Tibial artery (tissue), 4 donors: ENCODE results near the gene CKAP2L.

Experiments used
- DNase-seq, 2 donors: peaks; one replicate each; pipeline ENCODE4 v3.0.0-alpha.2; 2019
- H3K27ac ChIP-seq, 2 donors: fragments of 200-600 bp; sonication (generic) in 1 of 2; 1 replicate in 1 of 2; 2 replicates in 1 of 2; pipeline ENCODE4 v1.5.1; 2018 to 2019; ENCODE audit warnings: mild to moderate bottlenecking in 1 of 2
- H3K27me3 ChIP-seq, 2 donors: fragments of 200-600 bp; sonication (generic) in 1 of 2; one replicate each; pipeline versions ENCODE4 v1.5.1 to v1.6.0; 2016 to 2019
- H3K36me3 ChIP-seq, 3 donors: fragments of 200-600 bp; sonication (generic) in 2 of 3; one replicate each; pipeline ENCODE4 v1.5.1; 2016 to 2019; ENCODE audit warnings: mild to moderate bottlenecking in 2 of 3
- H3K4me1 ChIP-seq, 4 donors: fragments of 200-600 bp; sonication (generic) in 2 of 4; 1 replicate in 3 of 4; 2 replicates in 1 of 4; pipeline ENCODE4 v1.5.1; 2016 to 2019
- H3K4me3 ChIP-seq, 2 donors: fragments of 200-600 bp; sonication (generic) in 1 of 2; 1 replicate in 1 of 2; 2 replicates in 1 of 2; pipeline ENCODE4 v1.5.1; 2018 to 2019; ENCODE audit warnings: mild to moderate bottlenecking in 2 of 2
- H3K9me3 ChIP-seq, 3 donors: fragments of 200-600 bp; sonication (generic) in 1 of 3; one replicate each; pipeline ENCODE4 v1.5.1; 2016 to 2019
- intact Hi-C: fragments of 100-400 bp; cut with DNase I; formaldehyde crosslinking; loops from one replicate; pipeline ENCODE4 v1.15.0; 2023; ENCODE audit warnings: low total_unique reads
- TF ChIP-seq, protein P1 (sequence below), 2 experiments: fragments of 200-600 bp in 1 of 2; fragments of 450-650 bp in 1 of 2; IDR thresholded peaks; one replicate each; pipeline ENCODE4 v1.5.1; 2017 to 2019; ENCODE audit warnings: antibody characterized with exemption in 2 of 2, mild to moderate bottlenecking in 1 of 2, moderate library complexity in 1 of 2

The CKAP2L gene

DNA sequence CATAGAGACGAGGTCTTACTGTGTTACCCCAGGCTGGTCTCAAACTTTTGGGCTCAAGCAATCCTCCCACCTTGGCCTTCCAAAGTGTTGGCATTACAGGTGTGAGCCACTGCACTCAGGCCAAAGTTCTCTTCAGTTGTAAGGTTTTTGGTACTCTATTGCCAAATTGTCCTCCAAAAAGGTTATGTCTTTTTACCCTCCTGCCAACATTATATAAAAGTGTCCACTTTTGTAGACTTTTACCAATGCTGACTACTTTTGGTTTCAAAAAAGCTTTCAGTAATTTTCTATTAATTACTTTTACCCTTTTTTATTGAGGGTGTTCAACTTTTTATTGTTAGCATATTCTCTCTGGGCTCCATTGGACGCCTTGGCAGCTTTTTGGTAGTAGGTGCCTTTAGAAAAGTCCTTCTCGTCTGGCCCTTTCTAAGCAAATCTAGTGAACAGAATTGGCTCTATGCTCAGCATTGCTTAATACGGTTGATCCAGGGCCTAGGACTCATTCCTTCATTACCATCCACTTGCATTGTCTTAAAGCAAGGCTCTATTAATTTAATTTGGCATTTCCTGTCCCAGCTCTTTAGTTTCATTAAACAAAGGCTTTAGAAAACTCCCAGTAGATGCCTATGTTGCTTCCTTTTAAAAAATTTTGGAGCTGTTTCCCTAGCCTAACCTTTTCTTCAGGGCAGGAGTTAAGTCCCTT is 36.6 kb upstream of the CKAP2L start:
- Histone ChIP-seq H3K27ac (no peak overlapping the region), H3K4me1 (no peaks in the 10 kb centered on the region), H3K36me3 (no peaks in the 10 kb centered on the region), H3K4me3 (no peak overlapping the region), H3K9me3 (no peaks in the 10 kb centered on the region), H3K27me3 (no peaks in the 10 kb centered on the region)
- intact Hi-C loops: no loop called here
- TF ChIP-seq, protein P1, sequence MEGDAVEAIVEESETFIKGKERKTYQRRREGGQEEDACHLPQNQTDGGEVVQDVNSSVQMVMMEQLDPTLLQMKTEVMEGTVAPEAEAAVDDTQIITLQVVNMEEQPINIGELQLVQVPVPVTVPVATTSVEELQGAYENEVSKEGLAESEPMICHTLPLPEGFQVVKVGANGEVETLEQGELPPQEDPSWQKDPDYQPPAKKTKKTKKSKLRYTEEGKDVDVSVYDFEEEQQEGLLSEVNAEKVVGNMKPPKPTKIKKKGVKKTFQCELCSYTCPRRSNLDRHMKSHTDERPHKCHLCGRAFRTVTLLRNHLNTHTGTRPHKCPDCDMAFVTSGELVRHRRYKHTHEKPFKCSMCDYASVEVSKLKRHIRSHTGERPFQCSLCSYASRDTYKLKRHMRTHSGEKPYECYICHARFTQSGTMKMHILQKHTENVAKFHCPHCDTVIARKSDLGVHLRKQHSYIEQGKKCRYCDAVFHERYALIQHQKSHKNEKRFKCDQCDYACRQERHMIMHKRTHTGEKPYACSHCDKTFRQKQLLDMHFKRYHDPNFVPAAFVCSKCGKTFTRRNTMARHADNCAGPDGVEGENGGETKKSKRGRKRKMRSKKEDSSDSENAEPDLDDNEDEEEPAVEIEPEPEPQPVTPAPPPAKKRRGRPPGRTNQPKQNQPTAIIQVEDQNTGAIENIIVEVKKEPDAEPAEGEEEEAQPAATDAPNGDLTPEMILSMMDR (IDR thresholded peaks at IDR 0.05): no peak
- no peak for DNase-seq

DNA sequence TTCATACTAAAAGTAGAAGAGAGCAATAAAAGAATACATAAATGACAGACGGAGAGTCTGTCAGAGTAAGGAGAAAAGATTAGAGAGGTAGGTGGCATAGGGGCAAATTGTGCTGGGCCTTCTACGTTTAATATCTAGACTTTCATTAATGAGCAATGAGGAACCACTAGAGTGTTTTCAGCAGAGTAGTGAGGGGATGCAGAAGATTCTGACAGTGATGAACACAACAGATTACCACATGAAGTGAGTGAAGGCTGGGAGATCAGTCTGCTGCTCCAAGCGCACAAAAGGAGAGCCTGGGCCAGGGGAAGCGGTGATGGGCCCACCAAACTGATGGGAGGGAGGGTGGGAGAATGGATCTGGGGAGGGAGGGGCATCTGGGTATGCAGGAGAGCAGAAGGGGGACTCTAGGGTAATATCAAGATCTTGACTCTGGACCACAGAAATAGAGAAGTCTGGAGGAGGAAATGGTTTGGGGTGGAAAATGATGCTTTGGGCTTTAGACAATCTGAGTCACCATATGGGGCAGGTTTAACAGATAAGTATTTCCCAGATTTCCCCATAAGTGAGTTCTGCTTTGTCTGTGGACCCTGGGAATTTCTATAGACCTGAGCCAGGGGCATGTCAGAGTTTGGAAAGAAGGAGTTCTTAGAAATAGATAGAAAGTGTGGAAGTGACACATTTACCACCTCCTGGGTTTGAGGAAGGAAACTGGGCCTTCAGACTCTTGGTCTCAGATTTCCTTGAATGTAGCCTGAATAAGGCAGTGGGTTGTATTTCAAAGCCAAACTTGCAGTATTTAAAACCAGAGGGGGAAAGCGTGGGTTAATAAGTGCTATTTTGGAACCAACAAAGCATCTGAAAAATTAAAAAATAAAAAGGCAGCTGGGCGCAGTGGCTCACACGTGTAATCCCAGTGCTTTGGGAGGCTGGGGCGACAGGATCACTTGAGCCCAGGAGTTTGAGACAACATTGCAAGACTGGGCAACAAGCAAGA is 34.9 kb upstream of the CKAP2L start:
- Histone ChIP-seq H3K27ac (no peak overlapping the region), H3K9me3 (no peaks in the 10 kb centered on the region), H3K27me3 (no peaks in the 10 kb centered on the region), H3K36me3 (no peaks in the 10 kb centered on the region), H3K4me1 (no peaks in the 10 kb centered on the region), H3K4me3 (no peak overlapping the region)
- no peak for DNase-seq
- intact Hi-C loops: no loop called here
- TF ChIP-seq, protein P1 (IDR thresholded peaks at IDR 0.05): no peak

DNA sequence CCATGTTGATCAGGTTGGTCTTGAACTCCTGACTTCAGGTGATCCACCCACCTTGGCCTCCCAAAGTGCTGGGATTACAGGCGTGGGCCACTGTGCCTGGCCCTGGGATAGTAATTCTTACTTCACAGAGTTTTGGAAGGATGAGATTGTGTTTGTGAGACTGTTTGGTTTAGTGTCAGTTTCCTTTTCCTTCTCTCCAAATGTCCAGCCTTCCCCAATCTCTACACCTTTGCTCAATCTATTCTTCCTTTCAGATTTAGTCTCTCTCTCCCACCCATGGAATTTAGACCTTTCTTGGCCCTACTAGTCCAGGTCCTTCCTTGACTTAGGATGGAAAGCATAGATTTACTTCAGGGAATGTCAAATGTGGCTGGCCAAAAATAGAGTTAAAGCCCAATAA is 32.1 kb upstream of the CKAP2L start:
- Histone ChIP-seq H3K4me3 (no peak overlapping the region), H3K9me3 (no peaks in the 10 kb centered on the region), H3K36me3 (no peaks in the 10 kb centered on the region), H3K27me3 (no peaks in the 10 kb centered on the region), H3K27ac (no peak overlapping the region), H3K4me1 (no peaks in the 10 kb centered on the region)
- TF ChIP-seq, protein P1 (IDR thresholded peaks at IDR 0.05): no peak
- intact Hi-C loops: no loop called here
- no peak for DNase-seq

DNA sequence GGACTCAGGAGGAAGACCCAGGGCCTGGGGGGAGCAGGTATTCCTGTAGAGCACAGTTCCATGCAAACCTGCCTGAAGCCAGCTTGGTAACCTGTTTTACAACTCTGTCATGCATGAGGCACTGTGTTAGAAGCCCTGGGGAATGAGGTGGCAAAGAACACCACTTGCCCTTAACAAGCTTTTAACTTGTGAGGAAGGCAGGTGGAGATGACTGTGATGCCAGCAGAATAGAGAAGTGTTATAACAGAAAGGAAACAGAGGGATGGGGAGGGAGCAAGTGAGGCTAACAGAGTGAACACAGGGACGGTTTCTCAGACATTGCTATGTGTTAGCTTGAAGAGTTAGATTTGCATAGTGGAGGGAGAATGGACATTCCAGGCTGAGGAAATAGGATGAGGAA is 31.4 kb upstream of the CKAP2L start:
- no peak for DNase-seq
- TF ChIP-seq, protein P1 (IDR thresholded peaks at IDR 0.05): no peak
- no peaks in the 10 kb centered on the region for H3K27me3 ChIP-seq
- no peaks in the 10 kb centered on the region for H3K36me3 ChIP-seq
- H3K27ac ChIP-seq: no peak overlapping the region
- no peaks in the 10 kb centered on the region for H3K9me3 ChIP-seq
- H3K4me3 ChIP-seq: no peak overlapping the region
- intact Hi-C loops: no loop called here
- no peaks in the 10 kb centered on the region for H3K4me1 ChIP-seq

DNA sequence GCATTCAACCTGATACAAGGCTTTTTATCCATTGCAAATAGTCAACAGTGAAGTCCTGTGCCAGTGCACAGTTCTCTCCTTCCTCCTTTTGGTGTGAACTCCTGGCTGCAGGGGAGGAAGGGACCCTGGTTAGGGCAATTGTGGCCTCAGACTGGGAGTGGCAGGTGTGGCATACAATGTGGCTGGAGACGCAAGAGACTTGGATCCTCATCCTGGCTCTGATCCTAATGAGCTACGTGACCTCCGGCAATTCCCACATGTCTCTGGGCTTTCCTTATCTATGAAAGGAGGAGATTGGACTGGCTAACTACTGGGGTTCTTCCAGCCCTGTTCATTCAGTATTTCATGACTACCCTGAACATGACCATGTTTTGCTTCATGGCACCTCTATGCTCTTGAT is 30.4 kb upstream of the CKAP2L start:
- intact Hi-C loops: no loop called here
- Histone ChIP-seq H3K4me3 (no peak overlapping the region), H3K9me3 (no peaks in the 10 kb centered on the region), H3K27me3 (no peaks in the 10 kb centered on the region), H3K4me1 (no peaks in the 10 kb centered on the region), H3K27ac (no peak overlapping the region), H3K36me3 (no peaks in the 10 kb centered on the region)
- TF ChIP-seq, protein P1 (IDR thresholded peaks at IDR 0.05): no peak
- no peak for DNase-seq
